SKM-1 (cell line): ENCODE measurements around the gene PRR20D.
"Not testable (repeated sequence)": the region's sequence is repeated elsewhere in the genome, so short reads cannot be mapped to it uniquely, and the experiment has no call there.

Experiments used
- DNase-seq: peaks from one replicate; lab custom pipeline; 2025; ENCODE audit not compliant: unreplicated experiment; lab: John Stamatoyannopoulos, UW

Gene PRR20D

GRCh38 chr13:57160332-57160731, at the start of gene PRR20D:
Gene PRR20D (plus strand): TSS chr13:57160632. CDS start chr13:57161019, 387 bp downstream.
- not testable (repeated sequence) for DNase-seq

GRCh38 chr13:57114945-57115344, 45.5 kb upstream of the PRR20D start:
- DNase-seq = no peak

DNA sequence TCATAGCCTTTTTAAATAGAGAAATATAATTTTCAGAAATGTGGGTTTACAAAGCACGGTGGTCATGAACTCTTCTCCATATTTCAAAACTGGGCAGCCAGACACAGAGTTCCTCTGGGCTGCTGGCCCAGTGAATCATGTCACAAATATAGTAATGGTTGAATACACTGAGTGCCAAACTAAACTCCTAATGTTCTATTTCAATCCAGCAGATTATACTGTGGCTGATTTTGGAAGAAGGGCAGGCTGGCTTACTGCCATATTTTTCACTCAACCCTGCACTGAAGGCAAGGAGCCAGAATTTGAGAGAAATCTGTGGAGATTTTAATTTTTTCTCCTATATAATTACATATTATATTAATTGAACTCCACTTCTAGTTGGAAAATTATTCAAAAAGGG, 36.8 kb upstream of the PRR20D start:
- no peak for DNase-seq

- DNase-seq = no peak
Measured at GRCh38 chr13:57128909-57129308, 31.5 kb upstream of the PRR20D start.

DNA sequence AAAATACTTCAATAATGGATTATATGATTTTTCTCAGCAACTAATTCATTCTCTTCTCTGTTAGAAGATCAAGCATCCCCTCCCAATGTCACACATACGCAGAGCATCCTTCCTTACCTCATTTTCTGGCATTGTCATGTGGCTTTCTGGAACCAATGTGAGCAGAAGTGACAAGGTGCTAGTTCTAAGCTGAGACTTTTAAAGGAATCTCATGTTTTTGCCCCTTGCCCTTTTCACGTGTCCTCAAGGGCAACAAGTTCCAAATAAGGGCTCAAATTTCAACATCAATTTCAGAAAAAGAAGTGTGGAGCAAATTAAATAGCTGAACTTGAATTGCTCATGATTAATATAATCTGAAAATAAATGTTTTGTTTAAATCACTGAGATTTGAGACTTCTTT, 24.3 kb upstream of the PRR20D start:
- no peak for DNase-seq

DNA sequence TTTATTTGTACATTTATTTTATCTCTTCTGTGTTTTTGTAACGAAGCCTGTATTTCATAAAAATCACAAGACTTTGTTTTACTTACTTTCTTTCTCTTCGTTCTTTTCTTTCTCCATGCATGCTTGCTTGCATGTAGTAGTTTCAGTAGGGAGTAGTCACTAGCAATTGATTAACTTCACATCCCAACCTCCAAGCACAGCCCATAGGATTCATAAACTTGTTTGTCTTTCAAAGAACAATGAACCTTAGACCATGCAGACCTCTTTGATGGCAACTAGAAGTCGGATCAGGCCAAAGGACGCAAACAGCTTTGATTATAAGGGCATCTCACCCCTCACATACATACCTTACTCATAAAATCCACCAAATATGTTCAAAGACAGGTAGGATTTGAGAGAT, 22.8 kb upstream of the PRR20D start:
- DNase-seq = no peak

GRCh38 chr13:57138988-57139387, 21.4 kb upstream of the PRR20D start:
- DNase-seq = no peak

DNA sequence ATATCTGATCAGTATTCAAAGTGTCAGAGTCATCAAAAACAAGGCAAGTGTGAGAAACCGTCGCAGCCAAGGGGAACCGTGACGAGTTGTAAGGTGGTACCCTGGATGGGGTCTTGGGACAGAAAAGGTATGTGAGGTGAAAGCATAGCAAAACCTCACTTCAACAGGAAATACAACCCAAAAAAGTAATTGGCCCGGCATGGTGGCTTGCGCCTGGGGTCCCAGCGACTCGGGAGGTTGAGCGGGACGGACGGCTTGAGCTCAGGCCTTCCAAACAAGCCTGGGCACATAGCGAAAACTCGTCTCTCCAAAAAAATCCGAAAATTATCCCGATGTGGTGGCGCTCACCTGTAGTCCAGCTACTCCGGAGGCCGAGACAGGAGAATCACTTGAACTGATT, 20.7 kb upstream of the PRR20D start:
- not testable (repeated sequence) for DNase-seq

DNA sequence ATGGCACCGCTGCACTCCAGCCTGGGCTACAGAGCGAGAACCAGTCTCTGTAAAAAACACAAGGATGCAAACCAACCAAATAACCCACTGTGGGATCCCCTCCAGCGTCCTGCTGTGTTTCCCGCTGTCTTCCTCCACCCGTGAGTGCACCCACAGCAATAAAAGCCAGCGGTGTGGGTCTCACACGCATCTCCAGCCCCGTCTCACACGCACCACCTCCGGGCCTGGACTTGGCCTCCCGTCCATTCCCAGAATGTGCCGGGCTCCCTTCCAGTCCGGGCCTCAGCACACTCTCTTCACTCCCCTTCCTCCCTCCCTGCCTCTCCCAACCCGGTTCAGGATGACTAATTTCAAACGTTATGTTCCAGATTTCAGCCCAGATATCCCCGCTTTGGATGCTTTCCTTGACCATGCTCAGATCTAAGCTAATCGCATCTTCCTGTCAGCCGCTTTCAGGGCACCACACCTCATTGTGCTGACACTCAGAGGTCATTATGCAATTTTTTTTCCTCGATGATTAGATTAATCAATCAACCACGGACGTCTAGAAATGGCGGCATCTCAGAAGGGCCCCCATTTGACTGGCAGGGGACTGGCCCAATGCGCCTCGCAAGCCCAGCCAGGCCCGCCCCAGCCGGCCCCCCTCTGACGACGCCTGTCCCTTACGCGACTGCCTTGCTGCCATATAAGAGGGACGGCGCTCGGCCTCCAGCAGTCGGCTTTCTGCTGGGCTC, 20.0 kb upstream of the PRR20D start, which contains the start of gene PRR20A:
Gene PRR20A, plus strand, starts transcription at position 684 of the 734 bp plus-strand sequence. CDS start 387 bp downstream, outside the sequence.
- DNase-seq = not testable (repeated sequence)

DNA sequence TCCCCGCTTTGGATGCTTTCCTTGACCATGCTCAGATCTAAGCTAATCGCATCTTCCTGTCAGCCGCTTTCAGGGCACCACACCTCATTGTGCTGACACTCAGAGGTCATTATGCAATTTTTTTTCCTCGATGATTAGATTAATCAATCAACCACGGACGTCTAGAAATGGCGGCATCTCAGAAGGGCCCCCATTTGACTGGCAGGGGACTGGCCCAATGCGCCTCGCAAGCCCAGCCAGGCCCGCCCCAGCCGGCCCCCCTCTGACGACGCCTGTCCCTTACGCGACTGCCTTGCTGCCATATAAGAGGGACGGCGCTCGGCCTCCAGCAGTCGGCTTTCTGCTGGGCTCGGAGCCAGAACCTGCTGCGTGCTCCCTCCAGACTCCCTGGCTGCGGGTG, 13.2 kb upstream of the PRR20D start, which contains the start of gene PRR20B:
Gene PRR20B, plus strand, starts transcription at position 301 of the 400 bp plus-strand sequence. CDS start 387 bp downstream, outside the sequence.
- not testable (repeated sequence) for DNase-seq

DNA sequence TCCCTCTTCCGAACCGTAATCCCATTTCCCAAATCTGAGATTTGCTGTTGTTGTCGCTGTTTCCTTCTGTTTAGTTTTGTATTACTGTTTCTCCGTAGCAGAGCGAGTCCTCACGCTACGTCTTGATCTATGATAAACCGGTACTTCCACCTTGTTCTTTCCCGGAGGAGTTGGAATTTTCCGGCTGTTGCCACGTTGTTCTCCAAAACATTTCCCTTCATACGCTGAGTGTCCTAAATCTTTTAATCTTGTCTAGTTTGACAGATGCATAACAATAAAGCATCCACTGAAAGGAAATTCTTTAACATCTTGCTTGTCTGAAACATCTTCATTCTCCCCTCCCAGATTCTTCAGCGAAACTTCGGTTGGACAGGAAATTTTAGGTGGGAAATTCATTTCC, 12.3 kb upstream of the PRR20D start:
- DNase-seq = not testable (repeated sequence)

- DNase-seq = not testable (repeated sequence)
Measured at GRCh38 chr13:57153761-57154160, 6.7 kb upstream of the PRR20D start, which contains the start of gene PRR20C. Gene PRR20C (plus strand): TSS chr13:57154061. CDS start chr13:57154448, 387 bp downstream.

- DNase-seq = not testable (repeated sequence)
Measured at GRCh38 chr13:57166897-57167296, 6.5 kb downstream of the PRR20D start, which contains the start of gene PRR20E. Gene PRR20E (plus strand): TSS chr13:57167197. CDS start chr13:57167584, 387 bp downstream.

DNA sequence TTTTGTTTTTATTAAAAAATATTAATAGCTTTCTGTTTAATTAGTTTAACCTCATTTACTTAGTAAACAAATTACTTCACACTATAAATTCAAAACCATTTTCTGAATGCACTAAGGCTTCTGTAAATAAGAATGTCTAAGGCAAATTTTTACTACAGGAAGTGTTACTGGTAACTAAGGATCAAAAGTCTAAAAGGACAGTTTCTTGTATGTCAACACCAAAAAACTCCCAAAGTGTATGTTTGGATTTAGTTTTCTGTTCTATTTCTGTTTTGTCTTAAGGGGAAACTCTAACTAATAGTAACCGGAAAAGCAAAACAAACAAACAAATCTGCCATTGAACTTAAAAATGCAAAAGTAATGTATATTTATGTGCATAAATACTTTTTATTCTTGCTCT, 31.2 kb downstream of the PRR20D start:
- DNase-seq = no peak

DNA sequence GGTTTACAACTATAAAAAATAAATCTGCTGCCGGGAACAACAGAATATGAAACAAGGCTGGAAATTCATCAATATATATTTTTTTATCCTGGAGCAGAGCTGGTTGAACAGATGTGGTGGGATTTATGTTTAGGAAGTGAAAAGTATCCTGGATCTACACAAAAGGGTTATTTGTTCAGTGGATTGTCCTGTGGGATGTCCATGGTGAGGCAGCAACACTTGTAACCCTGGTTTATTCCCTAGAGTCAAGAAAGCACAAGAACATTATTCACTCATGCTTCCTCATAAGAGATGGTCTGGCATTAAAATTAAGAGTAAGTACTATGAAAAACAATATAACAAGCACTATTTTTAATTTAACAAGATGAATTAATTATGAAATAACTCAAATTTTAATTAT, 52.6 kb downstream of the PRR20D start:
- DNase-seq = no peak
